Islet precursor cell (in vitro differentiated cells): ENCODE data around the gene LOC128125822.

Experiments used
- DNase-seq: peaks from one replicate; pipeline ENCODE4 v3.0.0-alpha.2; 2018

LOC128125822 gene

DNA sequence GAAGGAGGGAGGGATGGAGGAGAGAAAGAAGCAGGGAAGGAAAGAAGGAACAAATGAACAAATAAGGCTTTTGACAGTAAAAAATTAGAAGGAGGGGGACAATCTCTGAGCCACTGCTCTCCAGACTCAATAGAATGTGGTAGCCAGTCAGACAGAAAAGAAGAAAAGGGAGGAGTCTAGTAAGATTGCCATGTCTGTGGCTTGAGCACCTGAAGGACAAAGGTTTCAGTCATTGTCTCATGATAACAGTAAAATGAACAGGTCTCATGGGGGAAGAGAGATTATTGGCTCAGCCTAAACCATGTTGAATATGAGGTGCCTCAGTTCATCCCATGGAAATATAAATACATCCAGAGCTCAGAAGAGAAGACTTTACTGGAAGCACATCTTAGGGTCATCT, 14.0 kb upstream of the LOC128125822 start:
- no peak for DNase-seq

- no peak for DNase-seq
Measured at GRCh38 chr6:63560801-63561287, 11.4 kb upstream of the LOC128125822 start.

GRCh38 chr6:63561288-63561687, 11.0 kb upstream of the LOC128125822 start:
- no peak for DNase-seq

GRCh38 chr6:63563235-63563634, 9.0 kb upstream of the LOC128125822 start:
- DNase-seq = no peak

DNA sequence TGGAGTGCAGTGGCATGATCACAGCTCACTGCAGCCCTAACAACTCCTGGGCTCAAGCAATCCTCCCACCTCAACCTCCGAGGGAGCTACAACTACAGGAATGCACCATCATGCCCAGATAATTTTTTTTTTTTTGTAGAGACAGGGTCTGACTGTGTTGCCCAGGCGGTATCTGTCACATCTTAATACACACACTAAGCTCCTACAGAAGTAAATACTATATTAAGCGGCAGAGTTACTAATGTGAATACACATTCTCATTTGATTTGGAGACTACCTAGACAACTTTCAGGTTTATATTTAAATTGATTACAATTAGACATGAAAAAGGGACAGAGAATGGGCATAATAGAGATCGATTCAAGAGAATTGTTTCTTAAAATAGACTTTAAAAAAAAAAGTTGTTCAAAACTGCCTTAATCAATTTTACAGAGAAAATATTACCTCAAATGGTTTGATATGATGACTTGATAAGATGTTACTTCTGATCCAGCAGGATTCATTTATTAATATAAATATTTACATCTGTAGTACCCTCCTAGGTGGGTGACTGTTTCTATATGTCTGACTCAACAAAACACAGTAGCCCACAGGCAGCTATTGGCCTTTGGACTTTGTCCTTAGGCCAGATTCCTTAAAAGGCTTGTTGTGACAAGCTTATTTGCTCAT, 7.1 kb upstream of the LOC128125822 start:
- DNase-seq = no peak

DNA sequence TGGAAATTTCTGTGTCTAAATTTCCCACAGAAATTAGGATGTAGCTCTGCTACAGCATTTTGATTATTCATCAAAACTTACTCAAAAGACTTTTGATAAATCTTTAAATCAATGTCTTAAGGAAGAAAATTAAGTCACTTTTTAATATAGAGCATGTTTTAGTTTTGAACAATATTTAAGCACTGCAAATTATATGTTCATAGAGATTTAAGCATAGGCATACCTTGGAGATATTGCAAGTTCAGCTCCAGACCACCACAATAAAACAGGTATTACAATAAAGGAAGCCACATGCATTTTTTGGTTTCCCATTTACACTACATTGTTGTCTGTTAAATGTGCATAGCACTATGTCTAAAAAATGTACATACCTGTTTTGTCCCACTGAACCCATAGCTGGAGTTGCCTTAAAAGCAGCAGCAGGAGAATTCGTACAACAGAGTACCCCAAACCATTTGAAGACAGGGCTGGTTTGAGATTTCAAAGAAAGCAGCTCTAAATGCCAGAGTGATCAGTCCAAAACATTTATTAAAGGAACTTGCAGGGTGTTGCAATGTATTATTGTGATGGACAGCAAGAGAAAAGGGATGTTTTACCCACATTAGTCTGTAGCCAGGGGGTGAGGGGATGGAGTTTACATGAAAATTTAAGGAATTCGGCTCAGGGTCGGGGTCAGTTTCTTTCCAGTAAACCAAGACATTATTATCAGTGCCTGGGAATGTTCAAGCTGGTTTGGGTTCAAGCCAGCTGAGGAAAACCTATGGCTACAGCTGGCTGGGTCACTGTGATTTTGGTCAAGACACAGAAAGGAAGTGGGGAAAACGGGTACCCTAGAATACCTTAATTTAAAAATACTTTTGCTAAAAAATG, 6.3 kb upstream of the LOC128125822 start:
- DNase-seq = no peak

GRCh38 chr6:63567966-63568365, 4.3 kb upstream of the LOC128125822 start:
- no peak for DNase-seq

- DNase-seq = peak; percentile 82
Measured at GRCh38 chr6:63571361-63572043, 778 bp upstream of the LOC128125822 start.

DNA sequence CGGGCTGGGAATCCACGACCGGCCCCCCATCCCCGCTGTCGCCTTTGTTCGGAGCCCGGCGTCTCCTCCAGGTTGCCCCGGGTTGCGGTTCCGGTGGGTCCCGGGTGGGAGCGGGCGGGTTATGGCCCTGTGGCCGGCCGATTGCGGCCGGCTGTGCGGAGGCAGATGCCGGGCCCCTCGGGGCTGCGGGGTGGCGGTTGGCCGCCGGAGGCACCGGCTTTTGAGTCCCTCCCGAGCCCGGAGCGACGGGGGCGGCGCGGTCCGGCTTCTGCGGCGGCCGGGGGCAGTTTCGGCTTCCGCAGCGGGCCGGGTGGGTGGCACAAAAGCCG, 431 bp downstream of the LOC128125822 start:
- DNase-seq = no peak

- peak; percentile 94 for DNase-seq
Measured at GRCh38 chr6:63573076-63573898, 1.0 kb downstream of the LOC128125822 start.

GRCh38 chr6:63573899-63574553, 1.7 kb downstream of the LOC128125822 start:
- peak; percentile 62 for DNase-seq

GRCh38 chr6:63574554-63574900, 2.2 kb downstream of the LOC128125822 start:
- no peak for DNase-seq

GRCh38 chr6:63576147-63576772, 4.0 kb downstream of the LOC128125822 start:
- DNase-seq = no peak

DNA sequence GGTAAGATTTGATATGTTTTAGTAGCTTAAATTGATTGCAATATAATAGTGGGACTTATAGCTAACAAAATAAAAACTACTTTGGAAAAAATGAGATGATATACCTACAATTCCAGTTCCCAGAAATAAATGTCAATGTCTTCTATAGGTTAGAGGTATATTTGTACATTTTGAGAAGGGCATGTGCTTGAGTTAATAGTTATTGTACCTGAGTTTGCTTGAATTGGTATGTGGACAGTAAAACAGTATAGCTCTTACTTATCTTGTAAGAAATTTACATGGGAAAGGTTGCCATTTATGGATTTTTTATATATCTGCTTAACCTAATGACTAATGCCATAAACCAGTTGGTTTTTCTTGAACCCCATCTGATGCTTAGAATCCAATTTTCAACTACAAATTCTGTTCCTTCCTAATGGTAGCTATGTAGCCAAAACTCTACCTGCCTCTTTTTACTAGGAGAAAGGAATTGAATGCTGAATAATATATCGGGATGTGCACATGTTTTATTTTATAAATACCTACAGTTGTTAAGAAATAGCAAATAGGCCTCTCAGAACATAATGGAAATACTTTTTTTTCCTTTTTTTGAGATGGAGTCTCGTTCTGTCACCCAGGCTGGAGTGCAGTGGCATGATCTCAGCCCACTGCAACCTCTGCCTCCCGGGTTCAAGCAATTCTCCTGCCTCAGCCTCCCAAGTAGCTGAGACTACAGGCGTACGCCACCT, 4.9 kb downstream of the LOC128125822 start:
- no peak for DNase-seq

DNA sequence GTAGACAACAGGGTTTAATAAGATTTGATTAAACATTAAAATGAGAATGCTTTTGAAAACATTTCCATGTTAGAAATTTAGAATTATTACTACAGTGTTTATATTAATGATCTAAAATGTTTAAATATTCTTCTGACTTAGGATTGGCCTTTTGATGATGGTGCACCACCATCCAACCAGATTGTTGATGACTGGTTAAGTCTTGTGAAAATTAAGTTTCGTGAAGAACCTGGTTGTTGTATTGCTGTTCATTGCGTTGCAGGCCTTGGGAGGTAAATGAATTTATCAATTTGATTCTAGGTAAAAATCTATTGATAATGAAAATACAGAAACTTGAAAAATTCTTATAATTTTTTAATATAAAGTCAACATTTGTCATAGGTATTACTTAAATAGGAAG, 6.5 kb downstream of the LOC128125822 start:
- no peak for DNase-seq

DNA sequence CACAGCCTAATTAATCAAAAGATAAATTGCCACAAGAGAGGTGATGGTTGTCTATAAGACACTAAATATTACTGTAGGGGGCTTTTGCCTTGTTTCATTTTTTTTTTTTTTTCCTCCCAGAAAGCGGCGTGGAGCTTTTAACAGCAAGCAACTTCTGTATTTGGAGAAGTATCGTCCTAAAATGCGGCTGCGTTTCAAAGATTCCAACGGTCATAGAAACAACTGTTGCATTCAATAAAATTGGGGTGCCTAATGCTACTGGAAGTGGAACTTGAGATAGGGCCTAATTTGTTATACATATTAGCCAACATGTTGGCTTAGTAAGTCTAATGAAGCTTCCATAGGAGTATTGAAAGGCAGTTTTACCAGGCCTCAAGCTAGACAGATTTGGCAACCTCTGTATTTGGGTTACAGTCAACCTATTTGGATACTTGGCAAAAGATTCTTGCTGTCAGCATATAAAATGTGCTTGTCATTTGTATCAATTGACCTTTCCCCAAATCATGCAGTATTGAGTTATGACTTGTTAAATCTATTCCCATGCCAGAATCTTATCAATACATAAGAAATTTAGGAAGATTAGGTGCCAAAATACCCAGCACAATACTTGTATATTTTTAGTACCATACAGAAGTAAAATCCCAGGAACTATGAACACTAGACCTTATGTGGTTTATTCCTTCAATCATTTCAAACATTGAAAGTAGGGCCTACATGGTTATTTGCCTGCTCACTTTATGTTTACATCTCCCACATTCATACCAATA, 7.8 kb downstream of the LOC128125822 start:
- no peak for DNase-seq

DNA sequence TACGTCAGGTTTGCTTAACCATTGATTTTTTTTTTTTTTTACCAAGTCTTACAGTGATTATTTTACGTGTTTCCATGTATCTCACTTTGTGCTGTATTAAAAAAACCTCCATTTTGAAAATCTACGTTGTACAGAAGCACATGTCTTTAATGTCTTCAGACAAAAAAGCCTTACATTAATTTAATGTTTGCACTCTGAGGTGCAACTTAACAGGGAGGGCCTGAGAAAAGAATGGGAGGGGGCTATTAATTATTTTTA, 8.4 kb downstream of the LOC128125822 start:
- no peak for DNase-seq

- no peak for DNase-seq
Measured at GRCh38 chr6:63581355-63582013, 9.2 kb downstream of the LOC128125822 start.

DNA sequence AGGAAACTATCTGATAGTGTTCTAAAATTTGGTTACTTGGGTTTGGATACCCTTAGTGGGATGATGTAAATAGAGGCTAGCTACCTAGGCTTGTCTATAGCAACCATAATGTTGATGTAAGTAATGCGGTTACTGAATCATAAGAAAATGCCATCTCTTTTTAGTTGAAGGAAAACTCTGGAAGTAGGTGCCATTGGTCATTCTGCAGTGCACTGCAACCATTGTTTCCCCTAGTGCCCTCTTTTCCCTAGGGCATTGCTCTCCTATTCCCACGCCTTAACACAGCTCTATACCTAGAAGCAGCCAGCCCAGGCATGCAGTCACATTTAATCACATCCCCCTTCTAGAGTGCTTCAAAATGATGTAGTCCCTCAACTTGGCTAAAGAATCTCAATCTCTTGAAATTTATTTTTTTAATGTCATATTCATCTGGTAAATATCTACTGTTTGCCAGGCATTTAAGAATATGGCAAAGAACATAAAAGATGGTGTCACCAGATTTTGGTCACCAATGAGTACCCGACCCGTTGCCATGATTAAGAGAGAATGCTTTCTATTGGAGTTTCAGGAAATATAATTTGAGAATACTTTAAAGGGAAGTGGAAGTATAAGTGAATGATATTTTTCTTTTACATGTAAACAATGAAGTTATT, 10.4 kb downstream of the LOC128125822 start:
- no peak for DNase-seq

- DNase-seq = no peak
Measured at GRCh38 chr6:63584125-63584514, 11.8 kb downstream of the LOC128125822 start.
